GM18867 (cell line): ENCODE data around the gene BUB1.
"Not testable (repeated sequence)": the region's sequence is repeated elsewhere in the genome, so short reads cannot be mapped to it uniquely, and the experiment has no call there.

Source experiments
- ATAC-seq: cut with Tn5 transposase; IDR thresholded peaks from one replicate; pipeline ENCODE4 v1.9.1; 2021; ENCODE audit warnings: mild to moderate bottlenecking, moderate library complexity; ENCODE audit not compliant: unreplicated experiment

Gene BUB1

GRCh38 chr2:110677530-110678456 is at the start of gene BUB1:
Gene BUB1, minus strand, starts transcription at chr2:110678063. Its CDS starts 68 bp downstream, at chr2:110677995.
- ATAC-seq = peak; percentile 78

- no peak for ATAC-seq
Observed at GRCh38 chr2:110726285-110726684, 48.4 kb upstream of the BUB1 start.

GRCh38 chr2:110725859-110726258 is 48.0 kb upstream of the BUB1 start:
- no peak for ATAC-seq

GRCh38 chr2:110725370-110725769 is 47.5 kb upstream of the BUB1 start:
- ATAC-seq = no peak

GRCh38 chr2:110724820-110725219 is 47.0 kb upstream of the BUB1 start:
- no peak for ATAC-seq

GRCh38 chr2:110720547-110720946 is 42.7 kb upstream of the BUB1 start:
- ATAC-seq = no peak

GRCh38 chr2:110718990-110719389 is 41.1 kb upstream of the BUB1 start:
- ATAC-seq = no peak

- no peak for ATAC-seq
Observed at GRCh38 chr2:110718382-110718781, 40.5 kb upstream of the BUB1 start.

- ATAC-seq = no peak
Observed at GRCh38 chr2:110717734-110718133, 39.9 kb upstream of the BUB1 start.

GRCh38 chr2:110716959-110717645 is 39.2 kb upstream of the BUB1 start:
- no peak for ATAC-seq

GRCh38 chr2:110714452-110715224 is 36.8 kb upstream of the BUB1 start:
- no peak for ATAC-seq

- ATAC-seq = no peak
Observed at GRCh38 chr2:110713513-110714362, 35.9 kb upstream of the BUB1 start.

GRCh38 chr2:110712737-110713136 is 34.9 kb upstream of the BUB1 start:
- ATAC-seq = no peak

- ATAC-seq = no peak
Observed at GRCh38 chr2:110708455-110708854, 30.6 kb upstream of the BUB1 start.

GRCh38 chr2:110707386-110707965 is 29.6 kb upstream of the BUB1 start:
- no peak for ATAC-seq

- ATAC-seq = no peak
Observed at GRCh38 chr2:110702514-110703380, 24.9 kb upstream of the BUB1 start.

GRCh38 chr2:110698253-110698652 is 20.4 kb upstream of the BUB1 start:
- ATAC-seq = not testable (repeated sequence)

- not testable (repeated sequence) for ATAC-seq
Observed at GRCh38 chr2:110695146-110695898, 17.5 kb upstream of the BUB1 start.
